Inferior parietal cortex (tissue), 1 donor: Measurements from ENCODE around the gene BTBD1.
"Not testable (repeated sequence)": the region's sequence is repeated elsewhere in the genome, so short reads cannot be mapped to it uniquely, and the experiment has no call there.

Source experiments
- DNase-seq: peaks from one replicate; pipeline ENCODE4 v3.0.0-alpha.2; 2016; ENCODE audit errors: extremely low spot score

BTBD1 gene

DNA sequence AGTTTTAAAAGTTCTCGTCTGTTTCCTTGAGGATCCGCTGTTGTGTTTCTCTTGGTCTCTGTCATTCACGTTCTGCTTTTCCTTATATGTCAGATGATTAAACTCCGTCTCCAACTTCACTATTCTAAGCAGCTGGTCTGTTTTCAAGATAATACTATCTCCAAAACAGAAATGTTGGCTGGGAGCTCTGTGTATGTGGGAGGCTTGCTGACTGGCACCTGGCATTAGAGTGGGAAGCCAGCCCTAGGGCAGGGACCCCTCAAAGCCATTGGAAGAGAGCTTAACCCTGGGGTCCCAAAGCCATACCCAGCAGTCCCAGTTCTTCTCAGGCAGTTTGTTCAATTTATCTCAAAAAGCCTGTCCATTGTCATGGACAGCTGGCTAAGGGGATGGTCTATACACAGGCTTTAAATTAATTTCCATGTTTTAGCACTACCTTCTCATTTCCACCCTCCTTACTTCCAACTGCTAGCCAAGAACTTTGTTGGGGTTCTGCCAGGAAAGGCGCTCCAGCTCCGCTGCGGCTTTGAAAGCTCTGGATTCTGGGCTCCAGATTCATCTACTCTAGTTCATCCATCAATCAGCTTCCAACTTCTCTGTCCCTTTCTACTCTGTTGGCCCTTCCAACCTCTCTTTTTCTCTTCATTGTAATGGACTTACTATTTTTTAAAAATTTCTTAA is 9.2 kb downstream of the BTBD1 start:
- no peak for DNase-seq

- DNase-seq: no peak
Measured at GRCh38 chr15:83057002-83057401, 10.1 kb downstream of the BTBD1 start.

DNA sequence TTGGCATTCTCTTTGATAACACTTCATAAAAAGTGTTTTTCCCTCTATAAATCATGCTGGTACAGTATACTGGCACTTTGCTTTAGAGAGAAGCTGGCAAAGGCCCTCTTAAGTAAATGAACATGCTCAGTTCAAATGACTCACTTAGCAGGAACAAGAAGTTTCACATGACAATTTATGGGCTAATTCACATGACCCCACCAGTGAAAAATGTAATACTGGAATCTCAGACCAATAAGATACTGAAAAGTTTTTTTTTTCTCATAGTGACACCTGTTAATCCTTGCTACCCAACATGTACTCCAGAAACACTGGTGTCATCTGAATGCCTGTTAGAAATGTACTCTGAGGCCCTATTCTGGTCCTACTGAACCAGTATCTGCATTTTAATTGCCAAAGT is 13.9 kb downstream of the BTBD1 start:
- DNase-seq: no peak

- DNase-seq: no peak
Measured at GRCh38 chr15:83046558-83047127, 20.4 kb downstream of the BTBD1 start.

GRCh38 chr15:83044156-83044555 is 22.9 kb downstream of the BTBD1 start:
- no peak for DNase-seq

- no peak for DNase-seq
Measured at GRCh38 chr15:83039206-83039605, 27.8 kb downstream of the BTBD1 start.

GRCh38 chr15:83036253-83036652 is 30.8 kb downstream of the BTBD1 start:
- DNase-seq: no peak

DNA sequence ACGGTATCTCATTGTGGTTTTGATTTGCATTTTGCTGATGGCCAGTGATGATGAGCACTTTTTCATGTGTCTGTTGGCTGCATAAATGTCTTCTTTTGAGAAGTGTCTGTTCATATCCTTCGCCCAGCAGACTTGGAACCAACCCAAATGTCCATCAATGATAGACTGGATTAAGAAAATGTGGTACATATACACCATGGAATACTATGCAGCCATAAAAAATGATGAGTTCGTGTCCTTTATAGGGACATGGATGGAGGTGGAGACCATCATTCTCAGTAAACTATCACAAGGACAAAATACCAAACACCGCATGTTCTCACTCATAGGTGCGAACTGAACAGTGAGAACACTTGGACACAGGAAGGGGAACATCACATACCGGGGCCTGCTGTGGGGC is 35.8 kb downstream of the BTBD1 start:
- DNase-seq: not testable (repeated sequence)

DNA sequence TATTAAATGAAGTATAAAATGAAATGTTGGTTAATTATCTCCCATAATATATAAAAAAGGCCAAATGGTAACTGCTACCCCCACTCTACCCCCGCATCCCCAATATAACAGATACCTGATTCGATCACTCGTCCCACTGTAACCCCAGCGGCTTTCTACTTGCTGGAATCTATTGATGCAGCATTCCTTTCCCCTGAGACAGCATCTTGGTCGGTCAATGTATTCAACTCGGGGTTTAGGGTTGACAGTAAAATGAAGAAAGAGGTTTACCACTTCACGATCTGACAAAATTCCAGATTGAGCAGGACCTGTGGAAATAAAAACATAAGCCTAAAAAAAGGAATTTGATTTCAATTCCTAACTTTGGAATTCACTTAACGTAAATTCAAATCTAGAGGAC is 37.0 kb downstream of the BTBD1 start:
- DNase-seq: no peak

DNA sequence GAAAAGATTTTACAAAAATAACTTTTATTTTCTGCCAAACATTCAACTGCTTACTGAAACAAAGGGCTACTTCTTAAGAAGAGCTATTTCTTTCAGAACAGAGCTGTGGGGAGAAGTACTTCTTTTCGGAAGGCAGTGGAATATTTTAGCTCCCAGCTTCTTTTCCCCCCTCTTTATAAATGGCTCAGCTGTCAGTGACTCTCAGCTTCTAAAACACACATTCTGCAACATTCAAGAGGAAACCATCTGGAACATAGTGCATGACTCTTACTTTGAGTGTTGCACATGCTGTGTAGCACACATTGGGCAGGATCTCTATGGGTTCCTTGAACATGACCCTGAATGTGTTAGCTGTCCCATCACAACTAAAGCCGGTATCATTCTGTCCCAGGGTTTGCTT is 48.6 kb downstream of the BTBD1 start:
- DNase-seq: peak; percentile 35

DNA sequence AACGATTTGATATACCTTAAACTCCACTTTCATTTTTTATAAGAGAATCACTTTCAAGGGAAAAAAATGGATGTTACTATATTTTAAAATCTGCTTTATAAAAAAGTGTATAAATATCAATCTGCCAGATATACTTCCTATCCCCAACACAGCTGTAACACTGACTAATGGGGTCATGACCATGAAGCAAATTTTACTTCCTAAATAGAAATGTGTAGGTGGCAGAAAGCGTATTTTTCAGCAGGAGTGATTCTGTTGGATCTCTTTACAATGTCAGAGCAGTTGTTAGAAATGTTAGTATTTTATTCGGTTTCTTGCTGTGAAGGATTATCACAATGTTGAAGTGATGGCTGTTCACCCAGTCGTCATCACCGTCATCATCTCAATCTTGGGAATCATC is 50.1 kb downstream of the BTBD1 start:
- no peak for DNase-seq

GRCh38 chr15:83015361-83015760 is 51.7 kb downstream of the BTBD1 start:
- no peak for DNase-seq

DNA sequence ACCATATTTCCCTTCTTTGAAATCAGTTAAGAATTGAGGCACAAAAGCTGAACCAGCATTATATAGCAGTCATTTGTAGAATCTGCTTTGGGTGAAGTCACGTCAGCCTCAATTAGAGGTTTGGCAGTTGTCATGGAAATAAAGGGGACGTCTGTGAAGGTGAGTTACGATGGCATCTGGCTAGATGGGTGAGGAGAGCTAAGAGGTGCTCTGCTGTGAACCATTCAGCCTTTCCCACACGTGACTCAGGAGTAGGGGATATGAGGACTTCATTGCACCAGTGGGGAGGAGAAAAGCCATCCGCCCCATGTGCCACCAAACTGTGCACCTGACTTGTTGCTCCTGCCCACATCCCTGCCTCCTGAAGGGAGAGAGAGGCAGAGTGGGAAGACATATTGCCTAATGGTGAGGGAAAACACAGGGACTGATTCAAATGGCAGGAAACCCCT is 52.8 kb downstream of the BTBD1 start:
- no peak for DNase-seq

DNA sequence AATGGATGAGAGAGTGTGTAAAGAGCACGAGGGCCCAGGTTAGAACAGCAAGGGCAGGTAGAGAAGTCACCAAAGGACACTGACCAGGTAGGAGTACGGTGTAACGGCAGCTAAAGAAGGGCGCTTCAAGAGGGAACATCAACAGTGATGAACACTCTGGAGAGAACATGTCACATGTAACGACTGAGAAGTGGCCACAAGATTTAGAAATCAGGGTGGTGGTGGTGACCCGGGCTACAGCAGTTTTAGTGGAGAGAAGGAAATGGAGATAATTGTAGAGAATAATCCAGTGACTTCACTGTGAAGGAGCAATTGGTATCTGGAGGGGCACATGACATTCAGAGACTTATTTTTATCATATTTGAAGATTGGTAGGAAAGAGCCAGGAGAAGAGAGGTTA is 54.4 kb downstream of the BTBD1 start:
- no peak for DNase-seq

- no peak for DNase-seq
Measured at GRCh38 chr15:83012076-83012426, 55.0 kb downstream of the BTBD1 start.

DNA sequence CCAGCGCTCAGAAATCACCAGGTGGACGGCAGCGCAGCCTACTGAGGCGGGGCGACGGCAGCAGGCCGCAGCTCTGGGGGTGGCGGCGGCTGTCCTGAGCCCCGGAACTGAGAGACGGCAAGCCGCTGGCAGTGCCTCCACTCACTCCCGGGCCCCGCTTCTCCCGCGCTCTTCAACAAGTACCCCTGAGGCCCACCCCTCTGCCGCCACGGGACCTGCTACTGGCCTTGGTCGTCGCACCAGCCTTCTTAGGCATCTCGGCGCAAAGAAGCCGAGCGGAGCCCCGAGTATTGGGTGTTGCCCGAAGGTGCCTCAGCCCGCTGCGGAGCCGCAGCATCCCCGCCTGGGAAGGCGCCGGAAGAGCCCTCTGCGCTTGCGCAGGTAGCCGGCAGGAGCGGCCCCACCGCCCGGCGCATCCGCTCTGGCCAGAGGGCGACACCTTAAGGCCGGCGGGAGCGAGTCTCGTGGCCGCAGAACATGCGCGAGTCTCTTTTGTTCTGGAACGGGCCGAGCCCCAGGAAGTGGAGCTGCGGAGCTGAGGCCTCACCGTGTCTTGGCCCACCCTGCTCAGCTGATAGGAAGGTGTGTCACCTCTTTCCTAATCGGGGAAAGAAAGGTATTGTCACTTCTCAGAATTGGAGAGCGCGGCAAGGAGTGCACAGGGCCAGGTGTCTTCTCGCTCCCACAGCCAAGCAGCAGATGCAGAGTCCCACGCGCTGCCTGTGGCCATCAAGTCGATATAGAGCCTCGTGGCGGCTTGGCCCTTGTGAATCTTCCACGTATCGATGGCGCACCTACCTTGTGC is 55.6 kb downstream of the BTBD1 start, which contains the start of gene C15orf40:
Gene C15orf40 (minus strand): TSS at position 369 of the 805 bp plus-strand sequence. CDS start 32 bp downstream, at position 337.
- DNase-seq: peak; percentile 93

DNA sequence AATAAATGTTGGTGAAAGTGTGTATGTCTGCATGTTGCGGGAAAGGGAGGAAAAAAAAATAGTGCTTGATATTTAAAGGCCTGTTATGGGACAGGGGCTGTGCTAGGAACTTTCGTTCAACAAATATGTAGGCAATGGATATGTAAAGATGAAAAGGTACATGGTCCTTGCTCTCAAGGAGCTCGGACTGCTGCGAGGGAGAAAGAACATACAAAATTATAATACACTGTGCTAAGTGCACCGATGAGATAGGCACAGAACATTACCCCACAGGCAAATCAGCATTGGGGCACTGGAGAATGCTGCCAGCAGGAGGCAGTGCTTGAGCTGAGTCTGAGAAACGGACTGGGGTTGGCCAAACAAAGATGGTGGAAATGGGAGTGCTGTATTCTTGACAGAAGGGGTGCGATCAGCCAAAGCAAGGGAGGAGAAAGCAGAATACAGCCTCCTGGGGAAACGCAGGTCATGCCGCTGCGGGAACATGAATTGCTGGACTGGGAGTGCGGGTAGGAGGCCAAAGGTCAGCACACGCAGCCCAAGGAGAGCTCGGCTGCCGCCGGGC is 56.3 kb downstream of the BTBD1 start:
- peak; percentile 78 for DNase-seq

DNA sequence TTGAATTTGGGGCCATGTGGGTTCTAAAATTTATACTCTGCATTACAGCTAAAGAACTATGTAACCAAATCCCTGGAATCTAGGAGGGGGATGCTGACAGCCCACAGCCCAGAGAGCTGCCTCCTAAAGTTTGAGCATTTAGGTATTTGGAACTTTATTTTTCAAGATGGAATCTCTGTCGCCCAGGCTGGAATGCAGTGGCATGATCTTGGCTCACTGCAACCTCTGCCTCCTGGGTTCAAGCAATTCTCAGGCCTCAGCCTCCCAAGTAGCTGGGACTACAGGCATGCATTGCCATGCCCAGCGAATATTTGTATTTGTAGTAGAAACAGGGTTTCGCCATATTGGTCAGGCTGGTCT is 66.4 kb downstream of the BTBD1 start:
- not testable (repeated sequence) for DNase-seq

DNA sequence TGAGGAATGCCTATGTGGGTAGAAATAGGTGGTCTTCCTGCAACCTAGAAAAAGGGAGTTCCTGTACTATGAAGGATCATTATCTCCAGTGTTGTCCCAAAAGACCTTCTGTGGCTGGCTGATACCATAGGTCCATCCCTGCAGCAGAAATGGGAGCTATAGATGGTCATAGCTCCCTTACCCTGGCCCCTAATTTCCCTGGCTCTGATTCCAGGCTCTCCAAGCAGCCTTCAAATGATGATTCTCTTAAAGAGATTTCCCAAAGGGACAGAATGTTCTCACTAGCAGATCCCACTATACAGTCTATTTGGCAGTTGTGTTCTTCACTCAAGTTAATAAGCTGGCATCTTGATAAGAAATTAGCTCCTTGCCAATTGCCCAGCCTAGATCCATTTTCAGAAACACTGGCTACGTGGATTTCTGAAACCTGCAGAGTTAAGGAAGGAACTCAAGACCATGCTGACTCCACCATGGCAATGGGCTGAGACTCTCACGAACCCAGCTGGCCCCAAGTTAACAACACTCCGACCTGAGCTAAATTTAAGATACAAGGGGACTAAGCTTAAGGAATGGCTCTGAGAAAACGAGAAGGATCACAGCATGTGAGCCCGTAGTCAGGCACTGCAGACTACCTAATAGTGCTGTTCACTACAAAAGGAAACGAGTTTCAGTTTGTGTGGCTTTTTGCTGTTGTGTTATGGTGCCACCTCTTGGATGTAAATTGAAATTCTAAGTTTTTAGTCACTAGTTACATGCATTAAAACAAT is 67.0 kb downstream of the BTBD1 start:
- peak; percentile 71 for DNase-seq

DNA sequence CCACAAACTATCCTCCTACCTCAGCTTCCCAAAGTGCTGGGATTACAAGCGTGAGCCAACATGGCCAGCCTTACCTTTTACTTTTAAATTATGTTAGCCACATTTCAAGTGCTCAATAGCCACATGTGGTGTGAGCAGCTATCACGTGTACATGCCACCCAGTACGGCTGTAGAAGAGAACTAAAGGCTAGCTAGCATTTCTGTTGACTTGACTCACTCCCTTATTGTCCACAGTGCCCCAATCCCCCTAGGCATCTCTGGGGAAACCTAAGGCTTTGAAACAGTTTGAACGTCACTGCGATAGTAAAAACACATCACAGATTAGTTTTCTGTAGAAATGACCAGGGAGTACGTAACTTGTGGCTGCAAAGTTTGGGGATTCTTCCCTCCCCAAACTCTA is 67.6 kb downstream of the BTBD1 start:
- no peak for DNase-seq

GRCh38 chr15:82995938-82996337 is 71.1 kb downstream of the BTBD1 start:
- no peak for DNase-seq

DNA sequence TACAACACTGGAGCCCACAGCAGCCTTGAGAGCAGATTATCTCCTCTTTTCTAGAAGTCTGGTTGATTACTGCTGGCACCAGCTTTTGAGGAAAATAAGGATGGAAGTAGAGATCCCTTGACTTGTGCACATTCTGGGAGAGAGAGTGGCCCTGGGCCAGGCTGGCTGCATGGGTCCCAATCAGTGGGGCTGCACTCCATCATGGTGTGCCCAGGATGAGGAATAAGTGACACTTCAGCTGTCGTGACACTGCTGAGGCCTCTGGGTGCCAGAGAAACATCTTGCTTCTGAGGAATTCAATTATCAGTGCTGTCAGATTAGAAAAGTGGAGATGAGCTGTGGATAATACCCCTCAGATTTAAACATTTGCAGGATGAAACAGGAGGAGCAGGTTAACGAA is 72.0 kb downstream of the BTBD1 start:
- no peak for DNase-seq
